GM19452 (cell line): Measurements from ENCODE around the gene SFXN1.

Experiments
- ATAC-seq: cut with Tn5 transposase; IDR thresholded peaks from one replicate; pipeline ENCODE4 v1.9.1; 2021; ENCODE audit not compliant: unreplicated experiment

SFXN1 gene

GRCh38 chr5:175464942-175465233 lies 13.5 kb upstream of the SFXN1 start:
- no peak for ATAC-seq

DNA sequence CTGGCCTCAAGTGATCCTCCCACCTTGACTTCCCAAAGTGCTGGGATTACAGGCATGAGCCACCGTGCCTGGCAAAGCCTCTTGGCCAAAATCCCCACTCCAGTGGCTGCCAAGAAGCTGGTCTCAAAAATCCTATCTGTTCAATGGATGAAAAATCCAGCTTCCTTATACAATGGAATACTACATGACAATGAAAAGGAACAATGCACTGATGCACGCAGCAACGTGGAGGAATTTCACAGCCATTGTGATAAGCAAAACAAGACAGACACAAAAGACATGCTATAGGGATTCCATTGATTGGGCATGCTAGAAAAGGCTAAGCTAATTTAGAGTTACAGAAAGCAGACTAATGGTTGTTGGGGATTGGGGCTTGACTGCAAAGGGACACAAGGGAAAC lies 13.1 kb upstream of the SFXN1 start:
- no peak for ATAC-seq

GRCh38 chr5:175466700-175467318 lies 11.6 kb upstream of the SFXN1 start:
- ATAC-seq: no peak

DNA sequence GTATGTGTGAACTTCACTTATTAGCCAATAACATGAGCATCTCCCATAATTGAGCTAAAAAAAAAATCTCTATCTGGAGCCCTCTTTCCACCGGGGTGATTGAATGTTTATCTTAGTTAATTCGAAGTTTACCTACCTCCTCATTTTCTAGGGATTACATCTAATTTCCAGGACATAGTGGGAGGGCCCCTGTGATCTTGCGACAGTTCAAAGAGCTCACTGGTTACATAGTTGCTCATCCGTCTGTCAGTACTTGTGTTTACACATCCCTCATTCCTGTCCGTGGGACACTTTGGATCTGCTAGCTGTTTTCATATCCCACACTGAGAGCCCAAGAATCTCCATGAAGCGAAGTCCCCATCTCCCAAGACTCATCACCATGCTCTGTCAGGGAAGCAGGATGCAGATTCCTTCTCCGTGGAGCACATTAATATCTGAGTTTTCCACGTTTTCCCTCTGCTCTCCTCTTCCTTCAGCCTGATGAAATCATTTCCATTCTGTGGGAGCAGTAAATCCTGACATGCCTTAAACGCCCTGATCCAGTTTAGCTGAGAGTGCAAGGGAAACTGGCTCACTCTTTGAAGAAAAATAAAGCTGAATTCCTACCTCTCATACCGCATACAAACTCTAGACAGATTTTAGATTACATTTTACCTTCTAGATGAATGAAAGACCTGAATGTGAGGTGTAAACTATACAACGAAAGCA lies 10.2 kb upstream of the SFXN1 start:
- ATAC-seq: no peak

- no peak for ATAC-seq
These were observed 9.5 kb upstream of the SFXN1 start for GRCh38 chr5:175468892-175469291.

DNA sequence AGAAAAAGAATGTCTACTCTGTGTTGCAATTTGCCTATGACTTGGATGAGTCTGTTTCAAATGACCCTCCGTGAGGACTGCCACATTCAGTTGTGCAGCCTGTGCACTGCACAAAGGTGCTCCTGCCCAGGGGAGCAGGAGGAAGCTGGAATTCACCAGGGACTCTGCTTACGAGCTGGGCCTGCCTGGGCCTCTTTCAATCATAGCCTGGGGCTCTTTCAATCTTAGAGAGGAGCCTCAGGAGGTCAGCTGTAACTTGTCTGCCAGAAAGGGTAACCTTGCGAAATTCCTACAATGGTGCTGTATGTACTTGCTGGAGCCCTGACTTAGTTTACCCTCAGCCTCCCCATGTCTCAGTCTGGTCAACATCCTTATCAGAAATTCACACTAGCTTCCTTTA lies 8.4 kb upstream of the SFXN1 start:
- no peak for ATAC-seq

- ATAC-seq: no peak
These were observed 7.6 kb upstream of the SFXN1 start for GRCh38 chr5:175470781-175471180.

GRCh38 chr5:175471196-175471595 lies 7.2 kb upstream of the SFXN1 start:
- no peak for ATAC-seq

- no peak for ATAC-seq
These were observed 6.7 kb upstream of the SFXN1 start for GRCh38 chr5:175471628-175472027.

GRCh38 chr5:175472378-175472777 lies 6.0 kb upstream of the SFXN1 start:
- no peak for ATAC-seq

DNA sequence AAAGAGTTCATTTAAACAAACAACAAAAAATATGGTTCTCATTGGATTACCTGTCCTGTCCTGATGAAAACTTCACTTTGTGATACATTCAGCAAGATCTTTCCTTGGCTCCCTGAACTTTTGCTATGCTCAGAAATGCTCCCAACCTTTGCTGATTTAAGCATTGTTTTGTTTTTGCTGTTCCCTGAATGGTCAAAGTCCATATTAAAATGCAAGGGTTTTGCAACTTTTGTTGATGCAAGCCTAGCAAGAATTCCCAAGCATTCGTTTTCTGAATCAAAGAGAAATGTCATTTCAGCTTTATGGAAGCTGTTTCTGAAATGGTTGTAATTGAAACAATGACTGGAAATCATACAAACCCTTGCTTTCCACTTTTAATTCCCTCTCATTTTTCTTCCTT lies 3.1 kb upstream of the SFXN1 start:
- no peak for ATAC-seq

DNA sequence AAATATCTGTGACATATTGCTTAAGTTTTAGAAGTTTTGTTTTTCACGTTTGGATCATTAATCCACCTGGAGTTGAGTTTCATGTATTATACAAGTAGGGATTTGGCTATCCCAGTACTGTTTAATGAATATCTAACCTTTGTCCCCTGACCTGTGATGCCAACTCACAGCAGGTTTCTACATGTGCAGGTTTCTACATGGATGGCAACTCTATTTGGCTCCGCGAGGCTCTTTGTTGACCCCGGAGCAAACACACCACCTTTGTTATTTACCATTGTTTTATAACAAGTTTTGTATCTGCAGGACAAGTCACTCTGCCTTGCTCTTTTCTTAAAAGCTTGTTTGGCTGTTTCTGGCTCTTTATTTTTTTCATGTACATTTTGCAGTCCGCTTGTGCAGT lies 920 bp upstream of the SFXN1 start:
- ATAC-seq: no peak

GRCh38 chr5:175478008-175478383 lies 364 bp upstream of the SFXN1 start:
- ATAC-seq: no peak

- peak; percentile 8 for ATAC-seq
These were observed 943 bp downstream of the SFXN1 start for GRCh38 chr5:175479125-175479881.

DNA sequence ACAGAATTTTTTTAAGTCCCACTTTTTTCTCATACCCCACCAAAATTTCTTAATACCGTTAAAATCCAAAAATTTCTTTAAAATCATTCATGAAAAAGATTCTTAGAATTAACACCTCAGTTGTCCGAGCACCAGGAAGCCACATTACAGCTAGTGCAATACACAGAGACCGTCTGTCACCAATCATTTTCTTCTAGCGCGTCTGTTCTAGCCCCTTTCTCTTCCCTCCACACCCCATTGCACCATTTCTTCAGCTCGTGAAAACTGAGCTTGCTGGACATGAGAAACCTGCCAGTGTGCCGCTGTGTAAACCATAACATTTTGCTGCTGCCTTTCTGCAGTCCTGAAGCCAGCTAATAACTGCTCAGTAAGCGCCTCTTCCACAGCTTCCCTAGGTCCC lies 5.0 kb downstream of the SFXN1 start:
- ATAC-seq: no peak

DNA sequence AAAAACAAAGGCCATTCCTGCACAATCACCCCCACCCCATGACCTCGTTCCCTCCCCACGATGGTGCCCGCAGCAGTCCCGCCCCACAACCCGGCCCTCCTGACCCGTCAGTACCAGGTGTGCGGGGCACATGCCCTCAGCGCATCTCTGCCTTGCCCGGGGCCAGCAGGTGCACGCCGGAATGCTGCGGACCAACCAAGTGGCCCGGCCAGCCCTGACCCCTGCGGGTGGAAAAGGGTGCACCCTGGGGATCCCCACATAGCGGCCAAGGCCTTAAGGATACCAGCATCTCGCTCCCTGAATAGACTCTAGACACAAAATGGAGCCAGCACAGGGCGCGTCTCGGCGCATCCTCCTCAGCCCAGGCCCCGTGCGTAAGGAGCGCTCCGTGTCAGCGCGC lies 6.0 kb downstream of the SFXN1 start:
- ATAC-seq: no peak

DNA sequence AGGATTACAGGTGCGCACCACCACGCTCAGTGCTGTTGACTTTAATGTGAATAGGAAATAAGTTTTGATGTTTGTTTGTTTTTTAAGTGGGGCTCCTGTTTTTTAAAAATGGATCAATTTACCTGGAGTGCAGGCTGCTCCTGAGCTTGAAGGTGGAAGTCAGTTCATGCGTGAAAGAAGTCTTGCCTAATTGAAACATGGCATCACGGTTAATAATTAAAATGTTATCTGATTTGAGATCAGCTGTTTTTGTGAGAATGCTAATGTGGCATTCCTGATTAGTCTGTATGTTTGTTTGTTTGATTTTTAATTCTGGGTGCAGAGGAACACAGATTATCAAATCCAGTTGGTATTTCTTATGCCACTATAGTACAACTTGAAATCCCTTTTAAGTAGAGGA lies 6.5 kb downstream of the SFXN1 start:
- ATAC-seq: no peak

- ATAC-seq: no peak
These were observed 7.3 kb downstream of the SFXN1 start for GRCh38 chr5:175485631-175486030.

DNA sequence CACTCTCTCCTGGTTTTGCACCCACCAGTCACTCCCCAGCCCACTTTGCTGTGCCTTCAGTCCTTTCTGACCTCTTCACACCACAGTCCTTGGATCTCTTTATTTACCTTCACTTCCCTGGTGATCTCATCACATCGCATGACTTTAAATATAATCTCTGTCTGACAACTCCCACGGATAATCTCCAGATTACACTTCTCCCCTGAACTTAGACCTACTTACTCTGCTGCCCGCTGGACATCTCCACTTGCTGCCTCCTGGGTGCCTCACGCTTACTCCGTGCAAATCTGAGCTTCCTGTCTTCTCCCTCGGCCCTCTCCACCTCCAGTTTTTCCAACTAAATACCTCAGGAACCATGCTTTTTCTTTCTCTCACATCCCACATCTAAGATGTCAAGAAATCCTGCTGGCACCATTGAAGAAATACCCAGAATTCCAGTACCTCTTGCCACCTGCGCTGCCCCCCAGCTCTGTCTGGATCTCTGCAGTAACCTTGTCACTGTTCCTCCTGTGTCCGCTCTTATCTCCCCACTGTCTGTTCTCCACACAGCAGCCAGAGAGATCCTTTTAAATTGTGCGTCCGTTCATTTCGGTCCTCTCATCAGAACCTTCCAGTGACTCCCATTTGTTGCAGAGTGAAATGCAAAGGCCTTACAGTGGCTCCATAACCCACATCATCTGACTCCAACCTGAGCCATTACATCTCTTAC lies 9.3 kb downstream of the SFXN1 start:
- ATAC-seq: no peak

GRCh38 chr5:175489693-175490443 lies 11.5 kb downstream of the SFXN1 start:
- ATAC-seq: no peak

GRCh38 chr5:175491223-175491622 lies 12.9 kb downstream of the SFXN1 start:
- ATAC-seq: no peak
